GM12878 (cell line): ENCODE measurements around the gene ICE2. TPM values are rescaled to one million over a fixed set of nuclear protein-coding genes. Genes with fewer than 3 reads are reported as not detected.

Experiments used
- ATAC-seq: fragments of 200-7000 bp; cut with Tn5 transposase; 3 replicates; pipeline ENCODE4 v1.9.1; 2020; ENCODE audit warnings: mild to moderate bottlenecking, moderate library complexity
- BruUV-seq: library from RNA; stranded (reverse); fragments of 400-500 nt; replicated peaks from 2 replicates; lab custom pipeline; 2021; lab: Mats Ljungman, UMichigan
- CTCF ChIA-PET: fragments of 300-600 bp; sonication (Branson Sonifier 250); formaldehyde crosslinking; extraction: SDS; loops from one replicate; lab custom pipeline; 2021; ENCODE audit warnings: inconsistent platforms; lab: Yijun Ruan, JAX
- POLR2A ChIA-PET: fragments of 350-600 bp; formaldehyde crosslinking; extraction: SDS; loops from one replicate; lab custom pipeline; 2021; ENCODE audit warnings: inconsistent platforms; lab: Charles Lee
- RAD21 ChIA-PET: fragments of 300-600 bp; sonication (Branson Sonifier 250); formaldehyde crosslinking; loops from one replicate; lab custom pipeline; 2023; ENCODE audit warnings: antibody characterized with exemption; ENCODE audit not compliant: unreplicated experiment; lab: Charles Lee
- SMC1A ChIA-PET: fragments of 300-600 bp; sonication (Branson Sonifier 250); formaldehyde crosslinking; loops from one replicate; lab custom pipeline; 2023; ENCODE audit not compliant: unreplicated experiment, uncharacterized antibody; lab: Charles Lee
- DNase-seq: peaks from one replicate; pipeline ENCODE4 v3.0.0-alpha.2; 2011; ENCODE audit warnings: low read depth, low spot score
- FAIRE-seq: peaks from 3 replicates; lab custom pipeline; 2011; peaks lifted over from hg19 to GRCh38; lab: Jason Lieb, UNC
- H2AFZ ChIP-seq: 2 replicates; pipeline ENCODE4 v1.6.0; 2011; ENCODE audit warnings: low read depth, low read length, control low read depth; ENCODE audit not compliant: control insufficient read depth
- H3K27ac ChIP-seq: 2 replicates; pipeline ENCODE4 v1.5.1; 2011; ENCODE audit warnings: control low read depth; ENCODE audit not compliant: control insufficient read depth, insufficient read depth
- H3K27me3 ChIP-seq, 2 experiments: replicated peaks in 1 of 2; 2 replicates each; pipeline versions ENCODE4 v1.6.0 to v1.6.1; 2011; ENCODE audit warnings: low read length in 1 of 2; ENCODE audit not compliant: control insufficient read depth in 2 of 2, insufficient read depth in 2 of 2
- H3K36me3 ChIP-seq, 2 experiments: 2 replicates each; pipeline ENCODE4 v1.5.1; 2011; ENCODE audit warnings: low read length in 1 of 2; ENCODE audit not compliant: control insufficient read depth in 2 of 2, insufficient read depth in 2 of 2
- H3K4me1 ChIP-seq: 2 replicates; pipeline ENCODE4 v1.6.1; 2011; ENCODE audit warnings: mild to moderate bottlenecking, low read length, moderate library complexity, mixed read lengths; ENCODE audit not compliant: control insufficient read depth, insufficient read depth
- H3K4me2 ChIP-seq: 2 replicates; pipeline ENCODE4 v1.6.0; 2011; ENCODE audit warnings: control low read depth; ENCODE audit not compliant: control insufficient read depth, insufficient read depth
- H3K4me3 ChIP-seq: fragments of 200-600 bp; sonication (generic); 2 replicates; pipeline ENCODE4 v1.5.1; 2016
- H3K79me2 ChIP-seq: 2 replicates; pipeline ENCODE4 v1.6.0; 2011; ENCODE audit warnings: low read length; ENCODE audit not compliant: control insufficient read depth, insufficient read depth
- H3K9ac ChIP-seq: 2 replicates; pipeline ENCODE4 v1.8.0; 2011; ENCODE audit warnings: low read length, control low read depth, mixed read lengths; ENCODE audit not compliant: control insufficient read depth, insufficient read depth
- H3K9me3 ChIP-seq: replicated peaks from 3 replicates; pipeline ENCODE4 v1.5.1; 2011; ENCODE audit warnings: mild to moderate bottlenecking, low read length; ENCODE audit not compliant: control insufficient read depth, insufficient read depth
- H4K20me1 ChIP-seq: 2 replicates; pipeline ENCODE4 v1.6.0; 2011; ENCODE audit not compliant: control insufficient read depth, insufficient read depth
- EED ChIP-seq: sonication (generic); IDR thresholded peaks from 2 replicates; pipeline ENCODE4 v1.6.1; 2016; ENCODE audit warnings: antibody characterized with exemption, low read depth
- MXI1 ChIP-seq: fragments of 150-350 bp; IDR thresholded peaks from 2 replicates; pipeline ENCODE4 v1.6.1; 2011; ENCODE audit warnings: low read depth, mild to moderate bottlenecking, inconsistent platforms, low read length, improper control_type of control experiment
- NBN ChIP-seq: fragments of 450-650 bp; IDR thresholded peaks from 2 replicates; pipeline ENCODE4 v1.6.1; 2016
- NRF1 ChIP-seq: conservative IDR thresholded peaks from 2 replicates; pipeline ENCODE4 v1.6.1; 2011; ENCODE audit warnings: mild to moderate bottlenecking, low read depth, low read length, improper control_type of control experiment
- SIN3A ChIP-seq: IDR thresholded peaks from 2 replicates; pipeline ENCODE4 v1.6.1; 2012; ENCODE audit warnings: low read depth, low read length, improper control_type of control experiment
- SIX5 ChIP-seq: IDR thresholded peaks from 2 replicates; pipeline ENCODE4 v1.6.1; 2011; ENCODE audit warnings: mild to moderate bottlenecking, low read depth, low read length, moderate library complexity; ENCODE audit not compliant: severe bottlenecking
- SPI1 ChIP-seq: IDR thresholded peaks from 2 replicates; pipeline ENCODE4 v1.6.1; 2011; ENCODE audit warnings: low read depth, mild to moderate bottlenecking, low read length, moderate library complexity, borderline replicate concordance; ENCODE audit not compliant: insufficient read depth
- TCF12 ChIP-seq: IDR thresholded peaks from 2 replicates; pipeline ENCODE4 v1.6.1; 2011; ENCODE audit warnings: low read depth, mild to moderate bottlenecking, low read length
- ZZZ3 ChIP-seq: IDR thresholded peaks from 2 replicates; pipeline ENCODE4 v1.6.1; 2011; ENCODE audit warnings: low read depth; ENCODE audit not compliant: control insufficient read depth, insufficient read length
- whole genome bisulfite sequencing: methylation state at CpG from one replicate; pipeline ENCODE4 v1.1.6; 2016; ENCODE audit warnings: low lambda C conversion rate; ENCODE audit not compliant: insufficient replicate concordance, insufficient coverage; ENCODE audit errors: missing lambda C conversion rate; 5-methylcytosine and 5-hydroxymethylcytosine counted together
- in situ Hi-C: fragments of 300-500 bp; cut with MboI; formaldehyde crosslinking; loops from 9 replicates; pipeline ENCODE4 v1.14.3; 2018; ENCODE audit warnings: mixed read lengths
- intact Hi-C: fragments of 100-400 bp; cut with micrococcal nuclease; formaldehyde crosslinking; loops from one replicate; pipeline ENCODE4 v1.14.2; 2022; ENCODE audit not compliant: unreplicated experiment
- polyA plus RNA-seq, 11 experiments: library from polyadenylated mRNA; depleted of rRNA in 4 of 11; unstranded in 6 of 11; stranded (reverse) in 5 of 11; fragments of >200 nt; fragmentation: Nextera tagmentation in 4 of 11; fragmentation: Illumina TruSeq in 1 of 11; extraction: Ambion mirVana in 4 of 11; extraction: Trizol in 1 of 11; gene quantifications; 1 replicate in 1 of 11; 2 replicates in 10 of 11; pipeline versions ENCODE4 v1.2.1 to v1.2.3, GENCODE V29; 2011 to 2016; ENCODE audit warnings: inconsistent platforms in 2 of 11, missing spikeins in 2 of 11, low read depth in 1 of 11
- total RNA-seq, 4 experiments: library from RNA; depleted of rRNA in 3 of 4; stranded (reverse); fragments of >200 nt in 3 of 4; fragmentation: Illumina TruSeq in 1 of 4; extraction: Trizol in 1 of 4; gene quantifications; 2 replicates each; pipeline versions ENCODE4 v1.2.1 to v1.2.3, GENCODE V29; 2013 to 2021

ICE2 gene
- total and polyA plus RNA-seq, 10 of the 15 experiments (the other 5 are each of a cell fraction or from before 2014, with no cell fraction given): 14.2 to 62.0 (median 44.9) TPM

DNA sequence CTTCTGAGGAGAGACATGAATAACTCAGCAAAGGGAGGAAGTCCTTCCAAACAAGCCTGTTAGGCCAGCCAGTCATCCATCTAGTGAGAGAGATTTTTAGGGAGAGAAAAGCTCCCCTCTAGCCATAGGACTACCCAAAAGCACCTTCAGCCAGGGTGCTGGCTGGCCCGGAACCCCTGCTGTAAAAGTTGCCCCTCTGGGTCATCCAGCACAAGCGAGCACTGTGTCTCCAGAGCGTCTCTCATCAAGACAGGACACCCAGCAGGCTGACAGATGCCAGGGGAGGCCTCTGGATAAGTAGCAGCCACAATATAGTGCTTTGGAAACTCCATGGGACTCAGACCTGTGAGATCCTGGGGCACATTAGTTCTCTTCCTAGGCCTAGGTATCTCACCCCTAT, 105.6 kb downstream of the ICE2 start (continued):
- TF ChIP-seq MXI1 (no peak), SIX5 (no peak), SPI1 (no peak), NBN (no peak)

GRCh38 chr15:60372756-60373155, 106.2 kb downstream of the ICE2 start:
- peaks cover 0 to 16% of the 10 kb centered on the region in 2 experiments; a peak in 3 of 4 replicates for H3K36me3 ChIP-seq
- no peaks in the 10 kb centered on the region for H4K20me1 ChIP-seq
- POLR2A ChIA-PET: interaction anchor here (0.7 kb wide), 1 partner anchor 30 kb away, joined by 8 read pairs; no protein-coding TSS in a partner anchor
- H3K4me1 ChIP-seq: no peaks in the 10 kb centered on the region
- no peaks in the 10 kb centered on the region for H3K79me2 ChIP-seq
- H3K27ac ChIP-seq: no peak overlapping the region
- H3K9ac ChIP-seq: no peak overlapping the region
- intact Hi-C loops (no loop called here), in situ Hi-C loops (loop anchor here (25.0 kb wide), 1 partner anchor 1465 kb away; no protein-coding TSS in a partner anchor)
- CTCF ChIA-PET: no interaction called here
- TF ChIP-seq NRF1 (no peak), ZZZ3 (no peak), TCF12 (no peak), SIN3A (no peak), EED (no peak)
- ATAC-seq: no peak
- no peaks in the 10 kb centered on the region for H3K9me3 ChIP-seq
- DNase-seq: no peak
- no peaks in the 10 kb centered on the region for H3K27me3 ChIP-seq
- no peak for FAIRE-seq
- no peak overlapping the region for H2AFZ ChIP-seq
- 89% methylated on average over 1 of the region's 1 CpG for WGBS
- no peak overlapping the region for H3K4me2 ChIP-seq
- SMC1A ChIA-PET: no interaction called here
- RAD21 ChIA-PET: no interaction called here
- no TSS peak for BruUV-seq
- no peak overlapping the region for H3K4me3 ChIP-seq
